SK-N-SH (cell line): ENCODE data around the gene PDE4A. TPM values are rescaled to one million over a fixed set of nuclear protein-coding genes. Genes with fewer than 3 reads are reported as not detected.

ENCODE experiments used
- CTCF ChIA-PET: fragments of 300-600, 350-600 bp; formaldehyde crosslinking; extraction: SDS; loops from one replicate; lab custom pipeline; 2021; lab: Yijun Ruan, JAX
- POLR2A ChIA-PET: fragments of 350-600 bp; sonication (Branson Sonifier 250); formaldehyde crosslinking; extraction: SDS; loops from one replicate; lab custom pipeline; 2020; ENCODE audit warnings: antibody characterized with exemption, inconsistent platforms; lab: Yijun Ruan, JAX
- DNase-seq: peaks from one replicate; pipeline ENCODE4 v3.0.0; 2012
- H2AFZ ChIP-seq: fragments of 200-600 bp; sonication (generic); 2 replicates; pipeline ENCODE4 v1.8.1; 2016; ENCODE audit warnings: antibody characterized with exemption, mild to moderate bottlenecking, low read depth
- H3F3A ChIP-seq: fragments of 200-600 bp; sonication (generic); replicated peaks from 2 replicates; pipeline ENCODE3; 2016; ENCODE audit warnings: antibody characterized with exemption, mild to moderate bottlenecking; ENCODE audit not compliant: insufficient read depth
- H3K27ac ChIP-seq, 2 experiments: fragments of 200-500 bp in 1 of 2; fragments of 200-600 bp in 1 of 2; sonication (Bioruptor generic) in 1 of 2; sonication (generic), shearing (Covaris generic) in 1 of 2; 2 replicates each; pipeline versions ENCODE4 v1.5.1 to v1.6.1; 2014 to 2016; ENCODE audit warnings: low read depth in 2 of 2, inconsistent platforms in 1 of 2, low read length in 1 of 2, mild to moderate bottlenecking in 1 of 2, mixed read lengths in 1 of 2
- H3K27me3 ChIP-seq: fragments of 200-600 bp; sonication (generic), shearing (Covaris generic); 2 replicates; pipeline ENCODE4 v1.6.1; 2016; ENCODE audit warnings: mixed run types; ENCODE audit not compliant: insufficient read depth
- H3K36me3 ChIP-seq, 2 experiments: fragments of 200-500 bp in 1 of 2; fragments of 200-600 bp in 1 of 2; sonication (Bioruptor generic) in 1 of 2; sonication (generic) in 1 of 2; replicated peaks in 1 of 2; 2 replicates each; pipeline versions ENCODE3 to v1.5.1; 2014 to 2016; ENCODE audit warnings: low read length in 1 of 2, mild to moderate bottlenecking in 1 of 2; ENCODE audit not compliant: insufficient read depth in 2 of 2, control insufficient read depth in 1 of 2
- H3K4me1 ChIP-seq, 2 experiments: fragments of 200-500 bp in 1 of 2; fragments of 200-600 bp in 1 of 2; sonication (Bioruptor generic) in 1 of 2; sonication (generic), shearing (Covaris generic) in 1 of 2; 2 replicates each; pipeline versions ENCODE4 v1.5.1 to v1.6.1; 2014 to 2016; ENCODE audit warnings: low read depth in 1 of 2, low read length in 1 of 2, mixed run types in 1 of 2; ENCODE audit not compliant: insufficient read depth in 2 of 2, control insufficient read depth in 1 of 2
- H3K4me2 ChIP-seq: fragments of 200-600 bp; sonication (generic), shearing (Covaris generic); 2 replicates; pipeline ENCODE4 v1.6.1; 2017; ENCODE audit warnings: mixed run types
- H3K4me3 ChIP-seq, 2 experiments: fragments of 200-500 bp in 1 of 2; fragments of 200-600 bp in 1 of 2; sonication (Bioruptor generic) in 1 of 2; sonication (generic), shearing (Covaris generic) in 1 of 2; 2 replicates each; pipeline versions ENCODE4 v1.5.1 to v1.8.1; 2014 to 2016; ENCODE audit warnings: low read depth in 2 of 2, inconsistent platforms in 1 of 2, low read length in 1 of 2, mild to moderate bottlenecking in 1 of 2, mixed read lengths in 1 of 2, moderate library complexity in 1 of 2
- H3K79me2 ChIP-seq: fragments of 200-600 bp; sonication (generic); 2 replicates; pipeline ENCODE4 v1.8.1; 2017; ENCODE audit warnings: mild to moderate bottlenecking; ENCODE audit not compliant: insufficient read depth
- H3K9ac ChIP-seq: fragments of 200-600 bp; sonication (generic); 2 replicates; pipeline ENCODE4 v1.6.1; 2017; ENCODE audit warnings: mixed run types
- H3K9me2 ChIP-seq: fragments of 200-600 bp; sonication (generic); 2 replicates; pipeline ENCODE4 v1.6.1; 2017; ENCODE audit warnings: mixed run types
- H3K9me3 ChIP-seq: fragments of 200-600 bp; sonication (generic); 2 replicates; pipeline ENCODE4 v1.6.1; 2017; ENCODE audit warnings: mixed run types, mild to moderate bottlenecking, moderate library complexity
- H4K20me1 ChIP-seq: fragments of 200-600 bp; sonication (generic); 2 replicates; pipeline ENCODE4 v1.6.1; 2017; ENCODE audit warnings: mild to moderate bottlenecking, mixed run types; ENCODE audit not compliant: insufficient read depth
- CHD2 ChIP-seq: fragments of 150-350 bp; IDR thresholded peaks from 2 replicates; pipeline ENCODE4 v1.6.1; 2018; ENCODE audit warnings: low read length; ENCODE audit not compliant: partially characterized antibody
- ELF1 ChIP-seq: IDR thresholded peaks from 2 replicates; pipeline ENCODE4 v1.4.0; 2012
- EP300 ChIP-seq, 2 experiments: IDR thresholded peaks; 2 replicates each; pipeline versions ENCODE4 v1.4.0 to v1.6.1; 2012; ENCODE audit warnings: borderline replicate concordance in 1 of 2, low read depth in 1 of 2, low read length in 1 of 2
- FOSL2 ChIP-seq: IDR thresholded peaks from 2 replicates; pipeline ENCODE4 v1.4.0; 2012; ENCODE audit warnings: low read depth, mild to moderate bottlenecking, moderate library complexity, borderline replicate concordance
- FOXJ3 ChIP-seq: sonication (generic); formaldehyde crosslinking; IDR thresholded peaks from 2 replicates; pipeline ENCODE4 v1.5.1; 2020; ENCODE audit warnings: mild to moderate bottlenecking, missing genetic modification reagents
- FOXM1 ChIP-seq: IDR thresholded peaks from 2 replicates; pipeline ENCODE4 v1.4.0; 2012; ENCODE audit warnings: low read depth, mild to moderate bottlenecking
- GABPA ChIP-seq: IDR thresholded peaks from 2 replicates; pipeline ENCODE4 v1.4.0; 2012; ENCODE audit warnings: low read depth, mild to moderate bottlenecking
- JUND ChIP-seq: IDR thresholded peaks from 2 replicates; pipeline ENCODE4 v1.4.0; 2012
- MAX ChIP-seq: IDR thresholded peaks from 2 replicates; pipeline ENCODE4 v1.4.0; 2012; ENCODE audit warnings: low read depth
- POLR2AphosphoS5 ChIP-seq: IDR thresholded peaks from 2 replicates; pipeline ENCODE4 v1.6.1; 2012; ENCODE audit warnings: low read depth, low read length
- RCOR1 ChIP-seq: fragments of 150-350 bp; IDR thresholded peaks from 2 replicates; pipeline ENCODE4 v1.6.1; 2017; ENCODE audit warnings: antibody characterized with exemption, low read length
- RFX5 ChIP-seq: IDR thresholded peaks from 2 replicates; pipeline ENCODE4 v1.6.1; 2012; ENCODE audit warnings: mild to moderate bottlenecking, improper control_type of control experiment, low read length
- RXRA ChIP-seq: IDR thresholded peaks from 2 replicates; pipeline ENCODE4 v1.4.0; 2012; ENCODE audit warnings: low read depth, mild to moderate bottlenecking, borderline replicate concordance
- SIN3A ChIP-seq: IDR thresholded peaks from 2 replicates; pipeline ENCODE4 v1.6.1; 2012; ENCODE audit warnings: low read depth, mild to moderate bottlenecking, low read length, moderate library complexity, borderline replicate concordance
- SMC3 ChIP-seq: IDR thresholded peaks from 2 replicates; pipeline ENCODE4 v1.6.1; 2012; ENCODE audit warnings: low read depth, low read length, improper control_type of control experiment
- TAF1 ChIP-seq: IDR thresholded peaks from 2 replicates; pipeline ENCODE4 v1.6.1; 2012; ENCODE audit warnings: low read depth, mild to moderate bottlenecking, low read length, moderate library complexity, borderline replicate concordance
- TEAD4 ChIP-seq: IDR thresholded peaks from 2 replicates; pipeline ENCODE4 v1.4.0; 2012; ENCODE audit warnings: mild to moderate bottlenecking, borderline replicate concordance; ENCODE audit not compliant: insufficient read depth
- USF1 ChIP-seq: IDR thresholded peaks from 2 replicates; pipeline ENCODE4 v1.4.0; 2012; ENCODE audit warnings: low read depth, borderline replicate concordance
- WGBS: methylation state at CpG from one replicate; pipeline ENCODE4 v1.1.6; 2017; ENCODE audit warnings: low lambda C conversion rate; 5-methylcytosine and 5-hydroxymethylcytosine counted together
- polyA plus RNA-seq, 3 experiments: library from polyadenylated mRNA; depleted of rRNA; stranded (reverse); fragments of >200 nt; gene quantifications; 2 replicates each; pipeline ENCODE4 v1.2.3, GENCODE V29; 2012
- TF ChIP-seq, protein P1 (sequence below): fragments of 150-350 bp; IDR thresholded peaks from 2 replicates; pipeline ENCODE4 v1.6.1; 2016; ENCODE audit warnings: mild to moderate bottlenecking, low read depth, low read length
- TF ChIP-seq, protein P2 (sequence below): fragments of 200-600 bp; sonication (generic); IDR thresholded peaks from 2 replicates; pipeline ENCODE4 v1.6.1; 2017; ENCODE audit warnings: antibody characterized with exemption, mild to moderate bottlenecking, moderate library complexity
- TF ChIP-seq, protein P3 (sequence below): fragments of 150-350 bp; IDR thresholded peaks from 2 replicates; pipeline ENCODE4 v1.6.1; 2017; ENCODE audit warnings: antibody characterized with exemption, low read length, low read depth, borderline replicate concordance
- TF ChIP-seq, protein P4 (sequence below): IDR thresholded peaks from 2 replicates; pipeline ENCODE4 v1.4.0; 2012; ENCODE audit warnings: low read depth, borderline replicate concordance

PDE4A gene
- polyA plus RNA-seq, 1 of the 3 experiments (the other 2 are of a cell fraction): 2.9 TPM

DNA sequence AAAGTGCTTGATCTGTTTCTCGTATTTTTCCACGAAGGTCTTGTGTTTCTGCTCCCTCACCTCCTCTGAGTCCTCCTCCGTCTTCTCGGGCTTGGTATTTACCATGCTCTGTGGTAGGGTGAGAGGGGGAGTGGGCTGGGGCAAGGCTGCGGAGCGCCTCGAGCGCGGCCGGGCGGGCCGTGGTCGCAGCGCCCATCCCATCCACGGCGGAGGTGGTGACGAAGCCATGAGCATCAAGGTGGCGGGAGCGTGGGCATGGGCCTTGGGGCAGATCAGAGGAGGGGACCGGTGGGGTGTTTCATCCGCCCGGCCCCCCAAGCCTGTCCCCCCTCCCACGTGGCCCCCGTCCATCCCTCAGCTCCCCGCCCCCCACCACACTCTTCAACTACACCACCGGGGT lies 24.9 kb upstream of the PDE4A start:
- H3K9me3 ChIP-seq: no peaks in the 10 kb centered on the region
- POLR2A ChIA-PET: no interaction called here
- no peaks in the 10 kb centered on the region for H3K27me3 ChIP-seq
- no peak overlapping the region for H3K27ac ChIP-seq
- no peaks in the 10 kb centered on the region for H3K4me1 ChIP-seq
- H3F3A ChIP-seq: peaks cover 18% of the 10 kb centered on the region
- H4K20me1 ChIP-seq: peaks cover 46% of the 10 kb centered on the region
- H3K36me3 ChIP-seq: peaks cover 26 to 34% of the 10 kb centered on the region in 2 experiments
- no peaks in the 10 kb centered on the region for H3K9me2 ChIP-seq
- 93% methylated on average over 21 of the region's 26 CpGs for WGBS
- no peak overlapping the region for H3K4me2 ChIP-seq
- H3K9ac ChIP-seq: no peak overlapping the region
- TF ChIP-seq SIN3A (no peak), FOSL2 (no peak), JUND (no peak), ELF1 (no peak), RCOR1 (no peak), MAX (no peak), RFX5 (no peak)
- TF ChIP-seq, protein P1, sequence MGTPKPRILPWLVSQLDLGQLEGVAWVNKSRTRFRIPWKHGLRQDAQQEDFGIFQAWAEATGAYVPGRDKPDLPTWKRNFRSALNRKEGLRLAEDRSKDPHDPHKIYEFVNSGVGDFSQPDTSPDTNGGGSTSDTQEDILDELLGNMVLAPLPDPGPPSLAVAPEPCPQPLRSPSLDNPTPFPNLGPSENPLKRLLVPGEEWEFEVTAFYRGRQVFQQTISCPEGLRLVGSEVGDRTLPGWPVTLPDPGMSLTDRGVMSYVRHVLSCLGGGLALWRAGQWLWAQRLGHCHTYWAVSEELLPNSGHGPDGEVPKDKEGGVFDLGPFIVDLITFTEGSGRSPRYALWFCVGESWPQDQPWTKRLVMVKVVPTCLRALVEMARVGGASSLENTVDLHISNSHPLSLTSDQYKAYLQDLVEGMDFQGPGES: no peak
- CTCF ChIA-PET: interaction anchor here (1.0 to 3.2 kb wide), 6 partner anchors 8 to 367 kb away, joined by 3 to 13 read pairs (median 4); partner anchors contain the start of gene CDC37
- H2AFZ ChIP-seq: no peak overlapping the region
- no peak overlapping the region for H3K4me3 ChIP-seq
- H3K79me2 ChIP-seq: peaks cover 43% of the 10 kb centered on the region
- no peak for DNase-seq

DNA sequence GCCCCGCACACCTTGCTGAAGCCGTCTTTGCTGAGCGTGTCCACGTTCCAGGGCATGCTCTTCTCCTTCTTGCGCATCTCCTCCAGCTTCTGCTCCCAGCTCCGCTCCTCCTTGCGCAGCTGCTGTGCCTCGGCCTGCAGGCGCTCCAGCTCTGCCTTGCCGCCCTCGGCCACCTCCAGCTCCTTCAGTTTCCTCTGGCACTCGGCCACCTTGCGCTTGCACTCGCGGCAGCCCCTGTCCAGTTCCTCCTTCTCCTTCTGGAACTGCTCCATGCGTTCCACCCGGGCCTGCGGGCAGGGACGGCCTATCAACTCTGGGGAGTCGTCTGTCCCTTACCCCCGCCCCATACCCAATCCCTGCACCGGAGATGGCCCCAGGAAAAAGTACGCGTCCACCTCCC lies 24.4 kb upstream of the PDE4A start:
- peaks cover 0 to 2% of the 10 kb centered on the region in 2 experiments; a peak in 1 of 4 replicates for H3K4me1 ChIP-seq
- no peak overlapping the region for H3K9ac ChIP-seq
- H3K79me2 ChIP-seq: peaks cover 47% of the 10 kb centered on the region
- H3K9me3 ChIP-seq: no peaks in the 10 kb centered on the region
- no peak overlapping the region for H3K4me3 ChIP-seq
- peaks cover 27 to 34% of the 10 kb centered on the region in 2 experiments for H3K36me3 ChIP-seq
- H3K9me2 ChIP-seq: no peaks in the 10 kb centered on the region
- no peak for DNase-seq
- no peak overlapping the region for H3K4me2 ChIP-seq
- ChIA-PET CTCF (interaction anchor here (1.0 to 3.2 kb wide), 5 partner anchors 8 to 368 kb away, joined by 3 to 13 read pairs (median 4); partner anchors contain the start of gene CDC37), POLR2A (no interaction called here)
- no peak overlapping the region for H2AFZ ChIP-seq
- 90% methylated on average over 23 of the region's 24 CpGs for WGBS
- no peaks in the 10 kb centered on the region for H3K27me3 ChIP-seq
- H3F3A ChIP-seq: peaks cover 14% of the 10 kb centered on the region
- peaks cover 50% of the 10 kb centered on the region for H4K20me1 ChIP-seq
- no peak overlapping the region for H3K27ac ChIP-seq
- TF ChIP-seq, protein P2, sequence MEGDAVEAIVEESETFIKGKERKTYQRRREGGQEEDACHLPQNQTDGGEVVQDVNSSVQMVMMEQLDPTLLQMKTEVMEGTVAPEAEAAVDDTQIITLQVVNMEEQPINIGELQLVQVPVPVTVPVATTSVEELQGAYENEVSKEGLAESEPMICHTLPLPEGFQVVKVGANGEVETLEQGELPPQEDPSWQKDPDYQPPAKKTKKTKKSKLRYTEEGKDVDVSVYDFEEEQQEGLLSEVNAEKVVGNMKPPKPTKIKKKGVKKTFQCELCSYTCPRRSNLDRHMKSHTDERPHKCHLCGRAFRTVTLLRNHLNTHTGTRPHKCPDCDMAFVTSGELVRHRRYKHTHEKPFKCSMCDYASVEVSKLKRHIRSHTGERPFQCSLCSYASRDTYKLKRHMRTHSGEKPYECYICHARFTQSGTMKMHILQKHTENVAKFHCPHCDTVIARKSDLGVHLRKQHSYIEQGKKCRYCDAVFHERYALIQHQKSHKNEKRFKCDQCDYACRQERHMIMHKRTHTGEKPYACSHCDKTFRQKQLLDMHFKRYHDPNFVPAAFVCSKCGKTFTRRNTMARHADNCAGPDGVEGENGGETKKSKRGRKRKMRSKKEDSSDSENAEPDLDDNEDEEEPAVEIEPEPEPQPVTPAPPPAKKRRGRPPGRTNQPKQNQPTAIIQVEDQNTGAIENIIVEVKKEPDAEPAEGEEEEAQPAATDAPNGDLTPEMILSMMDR: no peak
- TF ChIP-seq USF1 (no peak), GABPA (no peak), SMC3 (no peak), FOXJ3 (CRISPR knock-in tag) (no peak), CHD2 (no peak), FOXM1 (no peak), TAF1 (no peak), TEAD4 (no peak), POLR2AphosphoS5 (no peak), SIN3A (no peak), RXRA (no peak), FOSL2 (no peak), EP300 (IDR thresholded peaks at IDR 0.05; ENCODE audit: borderline replicate concordance in 1 of 2, low read depth in 1 of 2, low read length in 1 of 2) (no peak), RCOR1 (no peak)
- TF ChIP-seq, protein P3, sequence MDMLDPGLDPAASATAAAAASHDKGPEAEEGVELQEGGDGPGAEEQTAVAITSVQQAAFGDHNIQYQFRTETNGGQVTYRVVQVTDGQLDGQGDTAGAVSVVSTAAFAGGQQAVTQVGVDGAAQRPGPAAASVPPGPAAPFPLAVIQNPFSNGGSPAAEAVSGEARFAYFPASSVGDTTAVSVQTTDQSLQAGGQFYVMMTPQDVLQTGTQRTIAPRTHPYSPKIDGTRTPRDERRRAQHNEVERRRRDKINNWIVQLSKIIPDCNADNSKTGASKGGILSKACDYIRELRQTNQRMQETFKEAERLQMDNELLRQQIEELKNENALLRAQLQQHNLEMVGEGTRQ: no peak
- TF ChIP-seq, protein P4, sequence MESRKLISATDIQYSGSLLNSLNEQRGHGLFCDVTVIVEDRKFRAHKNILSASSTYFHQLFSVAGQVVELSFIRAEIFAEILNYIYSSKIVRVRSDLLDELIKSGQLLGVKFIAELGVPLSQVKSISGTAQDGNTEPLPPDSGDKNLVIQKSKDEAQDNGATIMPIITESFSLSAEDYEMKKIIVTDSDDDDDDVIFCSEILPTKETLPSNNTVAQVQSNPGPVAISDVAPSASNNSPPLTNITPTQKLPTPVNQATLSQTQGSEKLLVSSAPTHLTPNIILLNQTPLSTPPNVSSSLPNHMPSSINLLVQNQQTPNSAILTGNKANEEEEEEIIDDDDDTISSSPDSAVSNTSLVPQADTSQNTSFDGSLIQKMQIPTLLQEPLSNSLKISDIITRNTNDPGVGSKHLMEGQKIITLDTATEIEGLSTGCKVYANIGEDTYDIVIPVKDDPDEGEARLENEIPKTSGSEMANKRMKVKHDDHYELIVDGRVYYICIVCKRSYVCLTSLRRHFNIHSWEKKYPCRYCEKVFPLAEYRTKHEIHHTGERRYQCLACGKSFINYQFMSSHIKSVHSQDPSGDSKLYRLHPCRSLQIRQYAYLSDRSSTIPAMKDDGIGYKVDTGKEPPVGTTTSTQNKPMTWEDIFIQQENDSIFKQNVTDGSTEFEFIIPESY: no peak
